GM19438 (cell line): ENCODE data around the gene LYPD1.
"Not testable (repeated sequence)": the region's sequence is repeated elsewhere in the genome, so short reads cannot be mapped to it uniquely, and the experiment has no call there.

Experiments used
- ATAC-seq: cut with Tn5 transposase; IDR thresholded peaks from one replicate; pipeline ENCODE4 v1.9.1; 2021; ENCODE audit warnings: low read depth; ENCODE audit not compliant: unreplicated experiment

LYPD1 gene

GRCh38 chr2:132669908-132670495 lies at the start of gene LYPD1:
Gene LYPD1 (minus strand): TSS chr2:132670205. CDS start chr2:132669932, 273 bp downstream.
- no peak for ATAC-seq

DNA sequence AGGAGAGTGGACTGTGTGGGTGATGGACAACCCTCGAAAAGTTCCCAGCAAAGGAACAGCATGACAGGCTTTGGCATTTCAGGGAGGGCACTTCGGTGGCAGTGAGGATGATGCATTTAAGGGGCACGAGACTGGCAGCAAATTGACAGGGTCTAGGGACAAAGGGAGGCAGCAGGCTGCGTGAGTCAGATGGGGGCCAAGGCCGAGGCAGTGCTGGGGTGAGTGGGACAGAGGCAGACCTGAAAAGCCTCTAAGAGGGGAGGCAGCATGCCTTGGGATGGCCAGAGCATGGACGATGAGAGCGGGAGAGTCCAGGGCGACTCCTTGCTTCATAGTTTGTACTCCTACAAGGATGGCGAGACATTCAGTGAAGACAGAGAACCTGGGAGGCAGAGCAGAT lies 49.5 kb upstream of the LYPD1 start:
- no peak for ATAC-seq

GRCh38 chr2:132716954-132717353 lies 46.9 kb upstream of the LYPD1 start:
- no peak for ATAC-seq

DNA sequence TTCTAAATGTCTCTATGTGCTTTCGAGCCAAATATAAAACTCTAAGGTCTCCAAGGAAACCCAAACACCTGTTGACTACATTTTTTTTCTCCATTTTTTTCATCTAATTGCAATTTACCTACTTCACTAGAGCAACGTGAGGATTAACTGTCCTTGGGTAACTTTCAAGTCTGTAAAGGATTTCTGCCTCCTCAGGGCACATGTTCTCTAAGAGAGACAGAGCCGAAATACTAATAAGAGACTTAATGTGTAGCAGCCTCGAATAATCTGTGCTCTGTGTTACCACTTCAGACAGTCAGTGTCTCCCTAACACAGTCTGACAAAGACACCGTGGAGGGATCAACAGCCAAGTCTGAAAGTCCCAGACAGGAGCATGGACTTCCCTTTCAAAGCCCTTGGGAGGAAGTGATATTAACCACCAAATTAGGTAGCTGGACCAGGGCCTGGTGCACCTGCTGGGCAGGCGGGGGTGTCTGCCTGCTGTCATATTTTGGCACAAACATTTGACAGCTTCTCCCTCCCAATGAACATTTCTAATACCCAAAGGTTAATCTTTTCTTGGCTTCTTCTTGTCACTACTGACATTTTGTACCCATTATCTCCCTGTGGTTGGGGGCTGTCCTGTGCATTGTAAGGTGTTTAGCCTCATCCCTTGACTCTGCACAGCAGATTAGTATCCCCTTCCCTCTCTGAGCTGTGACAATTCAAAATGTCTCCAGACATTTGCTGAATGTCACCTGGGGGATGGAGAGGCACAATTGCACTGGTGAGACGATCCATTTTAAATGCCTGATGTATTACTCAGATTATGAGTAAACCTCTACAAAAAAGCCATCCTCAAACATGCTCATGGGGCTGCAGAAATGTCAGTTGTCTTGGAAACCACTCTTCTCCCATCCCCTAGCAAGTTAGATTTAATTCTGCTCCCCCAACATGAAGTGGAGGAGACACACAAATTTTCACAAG lies 45.7 kb upstream of the LYPD1 start:
- peak; percentile 76 for ATAC-seq

- ATAC-seq: no peak
These were observed 33.4 kb upstream of the LYPD1 start for GRCh38 chr2:132703396-132703795.

- no peak for ATAC-seq
These were observed 31.8 kb upstream of the LYPD1 start for GRCh38 chr2:132701810-132702209.

GRCh38 chr2:132699802-132700201 lies 29.8 kb upstream of the LYPD1 start:
- not testable (repeated sequence) for ATAC-seq

DNA sequence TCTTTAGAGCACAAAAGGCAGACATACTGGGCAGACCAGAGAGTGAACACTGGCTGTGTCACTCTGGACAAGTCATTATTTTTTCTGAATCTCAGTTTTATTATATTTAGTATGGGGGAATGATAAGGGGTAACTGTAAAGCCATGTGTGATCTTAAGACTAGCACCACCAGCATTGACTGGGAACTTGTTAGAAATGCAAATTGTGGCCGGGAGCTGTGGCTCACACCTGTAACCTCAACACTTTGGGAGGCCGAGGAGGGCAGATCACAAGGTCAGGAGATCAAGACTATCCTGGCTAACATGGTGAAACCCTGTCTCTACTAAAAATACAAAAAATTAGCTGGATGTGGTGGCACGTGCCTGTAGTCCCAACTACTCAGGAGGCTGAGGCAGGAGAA lies 28.3 kb upstream of the LYPD1 start:
- not testable (repeated sequence) for ATAC-seq

GRCh38 chr2:132697556-132698205 lies 27.7 kb upstream of the LYPD1 start:
- ATAC-seq: no peak

GRCh38 chr2:132692816-132693215 lies 22.8 kb upstream of the LYPD1 start:
- ATAC-seq: no peak

DNA sequence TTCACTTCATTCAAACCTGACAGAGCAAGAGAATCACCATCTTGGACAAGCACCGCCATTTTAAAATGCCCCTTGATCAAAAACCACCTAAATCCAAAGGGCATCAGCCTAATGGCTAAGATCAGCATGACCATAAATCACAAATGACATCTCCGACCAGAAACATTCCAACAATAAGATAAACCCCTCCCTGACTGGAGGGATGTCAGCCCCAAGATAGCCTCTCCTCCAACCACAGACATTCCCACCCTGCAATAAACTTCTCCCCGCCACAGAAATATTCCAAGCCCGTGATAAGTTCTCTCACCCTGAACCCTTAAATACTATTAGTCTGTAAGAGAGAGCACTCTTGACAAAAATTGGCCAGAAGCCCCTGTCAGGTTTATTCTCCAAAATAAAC lies 21.6 kb upstream of the LYPD1 start:
- no peak for ATAC-seq

GRCh38 chr2:132690664-132691303 lies 20.8 kb upstream of the LYPD1 start:
- no peak for ATAC-seq

GRCh38 chr2:132681766-132682165 lies 11.8 kb upstream of the LYPD1 start:
- no peak for ATAC-seq

GRCh38 chr2:132680544-132680943 lies 10.5 kb upstream of the LYPD1 start:
- no peak for ATAC-seq

DNA sequence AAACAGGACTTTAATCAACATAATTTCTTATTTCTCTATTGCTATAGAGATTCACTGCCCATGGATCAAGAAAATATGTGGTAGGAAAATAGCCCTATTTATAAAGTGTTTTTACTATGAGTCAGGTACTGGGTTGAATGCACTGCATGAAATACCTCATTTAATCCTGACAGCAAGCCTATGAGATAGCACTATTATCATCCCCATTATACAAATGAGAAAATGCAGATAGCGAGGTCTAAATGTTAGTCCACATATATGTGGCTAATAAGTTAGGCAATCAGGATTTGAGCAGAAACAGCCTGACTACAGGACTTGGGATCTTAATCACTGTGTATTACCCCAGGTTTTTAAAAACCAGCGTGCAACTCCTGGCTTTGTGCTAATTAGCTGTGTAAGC lies 8.5 kb upstream of the LYPD1 start:
- ATAC-seq: no peak

DNA sequence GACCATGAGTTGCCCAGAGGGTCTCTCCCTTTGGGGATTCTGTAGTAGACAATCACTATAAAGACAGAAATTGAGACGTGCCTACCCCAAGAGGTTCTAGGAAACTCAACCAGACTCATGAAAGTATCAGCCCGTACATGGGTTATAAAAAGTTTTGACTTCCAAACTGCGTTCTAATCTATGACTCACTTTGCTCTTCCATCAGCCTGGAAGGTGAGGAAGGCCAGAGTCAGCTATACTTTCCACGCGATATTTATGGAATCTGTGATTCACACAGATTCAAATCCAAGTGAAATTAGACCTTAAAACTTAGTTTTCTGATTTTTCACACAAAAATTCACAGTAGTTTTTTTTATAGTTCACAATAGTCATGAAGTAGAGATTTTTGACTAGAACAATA lies 7.7 kb upstream of the LYPD1 start:
- no peak for ATAC-seq

DNA sequence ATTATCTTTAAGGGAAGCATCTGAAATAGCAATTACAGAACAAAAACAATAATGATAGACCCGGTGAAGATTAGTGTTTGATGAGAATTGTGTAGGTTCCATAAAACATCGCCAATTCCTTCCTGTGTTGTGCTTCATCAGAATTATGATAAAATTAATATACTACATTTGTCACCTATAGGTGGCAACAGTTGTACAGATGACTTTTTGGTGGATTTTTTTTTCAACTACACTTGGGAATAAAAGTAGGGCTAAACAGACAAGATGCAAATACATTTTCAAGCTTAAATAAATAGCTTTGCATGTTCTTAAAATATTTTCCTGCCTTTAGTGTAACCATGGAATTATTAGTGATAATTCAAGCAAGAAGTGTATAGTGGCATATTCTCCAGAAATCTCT lies 7.0 kb upstream of the LYPD1 start:
- ATAC-seq: no peak

- ATAC-seq: no peak
These were observed 1.3 kb upstream of the LYPD1 start for GRCh38 chr2:132671151-132671835.

- ATAC-seq: no peak
These were observed 618 bp upstream of the LYPD1 start for GRCh38 chr2:132670496-132671150.
